Naive thymus-derived CD8-positive, alpha-beta T cell (primary cell): ENCODE results near the gene PLEKHG5. TPM values are rescaled to one million over a fixed set of nuclear protein-coding genes. Genes with fewer than 3 reads are reported as not detected.

Source experiments
- ATAC-seq, 2 donors: fragments of 150-1000 bp; cut with Tn5 transposase in 1 of 2; sonication (Bioruptor Pico), chemical (Tn5 transposase) in 1 of 2; 1 replicate in 1 of 2; 2 replicates in 1 of 2; pipeline ENCODE4 v1.10.0; 2021; ENCODE audit warnings: mild to moderate bottlenecking in 2 of 2, moderate library complexity in 2 of 2
- POLR2A ChIA-PET: fragments of 350-600 bp; sonication (Branson Sonifier 250); formaldehyde crosslinking; loops from one replicate; lab custom pipeline; 2021; ENCODE audit warnings: antibody characterized with exemption; lab: Charles Lee
- DNase-seq, 10 donors: peaks; one replicate each; pipeline versions ENCODE4 v3.0.0 to v3.0.0-alpha.2; 2020 to 2022
- H3K27ac Mint-ChIP-seq, 10 donors: one replicate each; pipeline ENCODE4 v1.8.0; 2020 to 2022; ENCODE audit warnings: mild to moderate bottlenecking in 10 of 10, mixed read lengths in 10 of 10, moderate library complexity in 4 of 10, inconsistent platforms in 1 of 10
- H3K27me3 Mint-ChIP-seq, 5 donors: one replicate each; pipeline ENCODE4 v1.8.0; 2021 to 2022; ENCODE audit warnings: mixed read lengths in 5 of 5
- H3K36me3 Mint-ChIP-seq, 3 donors: one replicate each; pipeline ENCODE4 v1.8.0; 2020 to 2022; ENCODE audit warnings: mixed read lengths in 3 of 3, mild to moderate bottlenecking in 2 of 3, inconsistent platforms in 1 of 3
- H3K4me1 Mint-ChIP-seq, 4 donors: one replicate each; pipeline ENCODE4 v1.8.0; 2021 to 2022; ENCODE audit warnings: mixed read lengths in 4 of 4
- H3K4me3 Mint-ChIP-seq, 10 donors: one replicate each; pipeline ENCODE4 v1.8.0; 2020 to 2022; ENCODE audit warnings: mild to moderate bottlenecking in 10 of 10, mixed read lengths in 10 of 10, moderate library complexity in 6 of 10, inconsistent platforms in 1 of 10
- H3K9me3 Mint-ChIP-seq, 9 donors: one replicate each; pipeline ENCODE4 v1.8.0; 2020 to 2022; ENCODE audit warnings: mixed read lengths in 9 of 9, mild to moderate bottlenecking in 3 of 9, inconsistent platforms in 1 of 9, moderate library complexity in 1 of 9
- polyA plus RNA-seq, 3 donors: library from polyadenylated mRNA; unstranded; fragments of 300-500 nt; fragmentation: Illumina TruSeq; gene quantifications; one replicate each; pipeline ENCODE4 v1.2.3, GENCODE V29; 2021
- total RNA-seq, 8 experiments: library from RNA in 2 of 8; stranded (reverse) in 2 of 8; gene quantifications; one replicate each; pipeline ENCODE4 v1.2.3 and lab custom pipeline; 2021 to 2026

Gene PLEKHG5
- total and polyA plus RNA-seq, 5 experiments from 2014 or later, result 0.57 to 7.0 (median 1.4) TPM

- ATAC-seq, result no peak
- Mint-ChIP-seq H3K4me3 (no peak overlapping the region), H3K36me3 (peaks cover 0 to 14% (median 0%) of the 10 kb centered on the region in 3 donors), H3K27me3 (no peaks in the 10 kb centered on the region), H3K27ac (peak overlapping the region in 7 of 10 donors; percentile 13 to 59 (median 33)), H3K9me3 (no peaks in the 10 kb centered on the region), H3K4me1 (peaks cover 0 to 7% (median 0%) of the 10 kb centered on the region in 4 donors)
- POLR2A ChIA-PET, result interaction anchor here (1.1 to 2.2 kb wide), 3 partner anchors 12 to 34 kb away, joined by 3 to 9 read pairs (median 3); partner anchors contain the start of genes NOL9 and TAS1R1
- no peak for DNase-seq
Observed at GRCh38 chr1:6519935-6520671, 28.6 kb upstream of the PLEKHG5 start.

GRCh38 chr1:6519491-6519934, 28.0 kb upstream of the PLEKHG5 start:
- no peaks in the 10 kb centered on the region for H3K9me3 Mint-ChIP-seq
- POLR2A ChIA-PET, result no interaction called here

GRCh38 chr1:6517435-6517851, 26.0 kb upstream of the PLEKHG5 start:
- no peak for DNase-seq
- POLR2A ChIA-PET, result no interaction called here
- Mint-ChIP-seq H3K4me3 (no peak overlapping the region), H3K9me3 (no peaks in the 10 kb centered on the region), H3K27me3 (no peaks in the 10 kb centered on the region), H3K4me1 (peaks cover 0 to 5% (median 0%) of the 10 kb centered on the region in 4 donors), H3K27ac (peak overlapping the region in 1 of 10 donors; percentile 35), H3K36me3 (no peaks in the 10 kb centered on the region)
- no peak for ATAC-seq

More at GRCh38 chr1:6519491-6519934, 28.0 kb upstream of the PLEKHG5 start:
- Mint-ChIP-seq H3K4me1 (peaks cover 0 to 7% (median 0%) of the 10 kb centered on the region in 4 donors), H3K27ac (peak overlapping the region in 2 of 10 donors; percentile 6 to 71), H3K27me3 (no peaks in the 10 kb centered on the region), H3K36me3 (peaks cover 0 to 10% (median 0%) of the 10 kb centered on the region in 3 donors), H3K4me3 (no peak overlapping the region)
- ATAC-seq (no peak), DNase-seq (no peak)

GRCh38 chr1:6515771-6516170, 24.3 kb upstream of the PLEKHG5 start:
- DNase-seq (no peak), ATAC-seq (no peak)
- H3K27ac Mint-ChIP-seq, result no peak overlapping the region
- H3K36me3 Mint-ChIP-seq, result no peaks in the 10 kb centered on the region
- no peaks in the 10 kb centered on the region for H3K9me3 Mint-ChIP-seq
- POLR2A ChIA-PET, result no interaction called here
- peaks cover 0 to 5% (median 0%) of the 10 kb centered on the region in 4 donors for H3K4me1 Mint-ChIP-seq
- H3K27me3 Mint-ChIP-seq, result no peaks in the 10 kb centered on the region
- H3K4me3 Mint-ChIP-seq, result no peak overlapping the region

GRCh38 chr1:6513320-6513801, 21.9 kb upstream of the PLEKHG5 start:
- Mint-ChIP-seq H3K27ac (no peak overlapping the region), H3K36me3 (no peaks in the 10 kb centered on the region), H3K9me3 (no peaks in the 10 kb centered on the region), H3K4me3 (no peak overlapping the region), H3K4me1 (no peaks in the 10 kb centered on the region), H3K27me3 (no peaks in the 10 kb centered on the region)
- no peak for ATAC-seq
- DNase-seq, result no peak
- POLR2A ChIA-PET, result no interaction called here

- H3K4me3 Mint-ChIP-seq, result no peak overlapping the region
- no peak for DNase-seq
- no peak for ATAC-seq
- H3K36me3 Mint-ChIP-seq, result no peaks in the 10 kb centered on the region
- no peaks in the 10 kb centered on the region for H3K9me3 Mint-ChIP-seq
- no peaks in the 10 kb centered on the region for H3K4me1 Mint-ChIP-seq
- peak overlapping the region in 1 of 10 donors; percentile 12 for H3K27ac Mint-ChIP-seq
- H3K27me3 Mint-ChIP-seq, result no peaks in the 10 kb centered on the region
- POLR2A ChIA-PET, result no interaction called here
Observed at GRCh38 chr1:6512908-6513280, 21.4 kb upstream of the PLEKHG5 start.

- peak in 1 of 10 donors; percentile 24 for DNase-seq
- Mint-ChIP-seq H3K27ac (peak overlapping the region in 2 of 10 donors; percentile 12 to 65), H3K4me3 (no peak overlapping the region), H3K36me3 (no peaks in the 10 kb centered on the region), H3K9me3 (no peaks in the 10 kb centered on the region), H3K4me1 (no peaks in the 10 kb centered on the region), H3K27me3 (no peaks in the 10 kb centered on the region)
- POLR2A ChIA-PET, result no interaction called here
- ATAC-seq, result no peak
Observed at GRCh38 chr1:6512245-6512907, 20.9 kb upstream of the PLEKHG5 start.

GRCh38 chr1:6511561-6512244, 20.2 kb upstream of the PLEKHG5 start:
- POLR2A ChIA-PET, result no interaction called here
- no peak for ATAC-seq
- peaks cover 0 to 4% (median 0%) of the 10 kb centered on the region in 5 donors for H3K27me3 Mint-ChIP-seq

GRCh38 chr1:6511056-6511455, 19.6 kb upstream of the PLEKHG5 start:
- no peaks in the 10 kb centered on the region for H3K9me3 Mint-ChIP-seq
- no peak overlapping the region for H3K4me3 Mint-ChIP-seq
- no peaks in the 10 kb centered on the region for H3K4me1 Mint-ChIP-seq
- no peak for DNase-seq
- peak overlapping the region in 1 of 10 donors; percentile 53 for H3K27ac Mint-ChIP-seq
- no peaks in the 10 kb centered on the region for H3K36me3 Mint-ChIP-seq
- peaks cover 0 to 6% (median 0%) of the 10 kb centered on the region in 5 donors for H3K27me3 Mint-ChIP-seq
- no peak for ATAC-seq
- POLR2A ChIA-PET, result no interaction called here

More at GRCh38 chr1:6511561-6512244, 20.2 kb upstream of the PLEKHG5 start:
- peak overlapping the region in 1 of 10 donors; percentile 57 for H3K27ac Mint-ChIP-seq
- DNase-seq, result no peak
- H3K36me3 Mint-ChIP-seq, result no peaks in the 10 kb centered on the region
- H3K4me1 Mint-ChIP-seq, result no peaks in the 10 kb centered on the region
- no peak overlapping the region for H3K4me3 Mint-ChIP-seq
- no peaks in the 10 kb centered on the region for H3K9me3 Mint-ChIP-seq

GRCh38 chr1:6510493-6510892, 19.0 kb upstream of the PLEKHG5 start:
- Mint-ChIP-seq H3K36me3 (no peaks in the 10 kb centered on the region), H3K27me3 (peaks cover 0 to 6% (median 0%) of the 10 kb centered on the region in 5 donors), H3K9me3 (no peaks in the 10 kb centered on the region), H3K4me1 (no peaks in the 10 kb centered on the region), H3K27ac (no peak overlapping the region), H3K4me3 (no peak overlapping the region)
- ATAC-seq (no peak), DNase-seq (no peak)
- POLR2A ChIA-PET, result no interaction called here

- peaks cover 0 to 9% (median 0%) of the 10 kb centered on the region in 5 donors for H3K27me3 Mint-ChIP-seq
Observed at GRCh38 chr1:6509919-6510291, 18.4 kb upstream of the PLEKHG5 start.

GRCh38 chr1:6509220-6509918, 17.9 kb upstream of the PLEKHG5 start:
- H3K9me3 Mint-ChIP-seq, result no peaks in the 10 kb centered on the region
- POLR2A ChIA-PET, result interaction anchor here (1.0 kb wide), 1 partner anchor 10 kb away, joined by 3 read pairs; no protein-coding TSS in a partner anchor
- ATAC-seq, result no peak
- H3K36me3 Mint-ChIP-seq, result no peaks in the 10 kb centered on the region
- H3K4me1 Mint-ChIP-seq, result no peaks in the 10 kb centered on the region
- H3K27ac Mint-ChIP-seq, result no peak overlapping the region
- H3K27me3 Mint-ChIP-seq, result peaks cover 0 to 9% (median 0%) of the 10 kb centered on the region in 5 donors
- DNase-seq, result no peak
- H3K4me3 Mint-ChIP-seq, result no peak overlapping the region

More at GRCh38 chr1:6509919-6510291, 18.4 kb upstream of the PLEKHG5 start:
- H3K9me3 Mint-ChIP-seq, result no peaks in the 10 kb centered on the region
- H3K36me3 Mint-ChIP-seq, result no peaks in the 10 kb centered on the region
- no peaks in the 10 kb centered on the region for H3K4me1 Mint-ChIP-seq
- ATAC-seq (no peak), DNase-seq (no peak)
- H3K4me3 Mint-ChIP-seq, result no peak overlapping the region
- peak overlapping the region in 1 of 10 donors; percentile 66 for H3K27ac Mint-ChIP-seq
- POLR2A ChIA-PET, result interaction anchor here (1.0 kb wide), 1 partner anchor 10 kb away, joined by 3 read pairs; no protein-coding TSS in a partner anchor
